VCaP (cell line): ENCODE data around the gene TEDC1.
A peak's percentile ranks its signal among the peaks of the same experiment; 100 is the strongest.

Experiments used
- H3K27ac ChIP-seq: fragments of 450-650 bp; 2 replicates; pipeline ENCODE4 v1.5.1; 2017
- CTCF ChIP-seq: fragments of 450-650 bp; conservative IDR thresholded peaks from 2 replicates; pipeline ENCODE4 v1.5.1; 2017; ENCODE audit warnings: mild to moderate bottlenecking, moderate library complexity

TEDC1 gene

GRCh38 chr14:105473033-105473676, 17.9 kb upstream of the TEDC1 start:
- TF ChIP-seq CTCF = no peak
- peak overlapping the region; percentile 82 for H3K27ac ChIP-seq

- peak overlapping the region; percentile 82 for H3K27ac ChIP-seq
- TF ChIP-seq CTCF = no peak
These were observed 17.2 kb upstream of the TEDC1 start for GRCh38 chr14:105473677-105474482.

GRCh38 chr14:105474483-105475268, 16.4 kb upstream of the TEDC1 start, which contains the start of gene CRIP2:
Gene CRIP2 (plus strand): TSS chr14:105474821. CDS start chr14:105474863, 42 bp downstream.
- peak within 1 kb of the TSS; percentile 82 for H3K27ac ChIP-seq

GRCh38 chr14:105475269-105476096, 15.6 kb upstream of the TEDC1 start:
- H3K27ac ChIP-seq = peak overlapping the region; percentile 82; the same call in 1 of the 2 replicates
- no peak for TF ChIP-seq CTCF

More at GRCh38 chr14:105474483-105475268, 16.4 kb upstream of the TEDC1 start, which contains the start of gene CRIP2:
- no peak for TF ChIP-seq CTCF

- no peak for TF ChIP-seq CTCF
- H3K27ac ChIP-seq = peak overlapping the region; percentile 62
These were observed 14.8 kb upstream of the TEDC1 start for GRCh38 chr14:105476097-105476830.

- peak overlapping the region; percentile 62 for H3K27ac ChIP-seq
- TF ChIP-seq CTCF = no peak
These were observed 14.0 kb upstream of the TEDC1 start for GRCh38 chr14:105476831-105477659.
